DND-41 (cell line): ENCODE measurements around the gene C1QL2.

Experiments used
- EZH2 ChIP-seq: IDR thresholded peaks from 3 replicates; pipeline ENCODE4 v1.6.1; 2012; ENCODE audit warnings: borderline replicate concordance, low read depth, mild to moderate bottlenecking, moderate library complexity, low read length, inconsistent platforms; ENCODE audit not compliant: severe bottlenecking
- TF ChIP-seq, protein P1 (sequence below): IDR thresholded peaks from 2 replicates; pipeline ENCODE4 v1.5.1; 2012; ENCODE audit warnings: borderline replicate concordance, low read length, moderate library complexity, mild to moderate bottlenecking; ENCODE audit not compliant: poor library complexity, severe bottlenecking; ENCODE audit errors: extremely low read depth

DNA sequence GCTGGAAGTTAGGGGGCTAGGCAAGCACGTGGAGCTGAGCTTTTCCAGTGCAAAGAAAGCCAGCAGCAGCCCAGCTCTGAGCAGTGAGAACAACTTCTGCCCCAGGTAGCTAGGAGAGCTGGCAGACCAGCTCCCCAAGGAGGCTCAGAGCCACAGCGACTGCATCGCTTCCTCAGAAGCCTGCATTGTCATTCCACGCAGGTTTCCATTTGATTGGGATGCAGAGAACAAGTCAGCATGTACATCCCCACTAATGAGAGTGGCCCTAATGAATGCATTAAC lies 45.1 kb downstream of the C1QL2 start:
- TF ChIP-seq, protein P1, sequence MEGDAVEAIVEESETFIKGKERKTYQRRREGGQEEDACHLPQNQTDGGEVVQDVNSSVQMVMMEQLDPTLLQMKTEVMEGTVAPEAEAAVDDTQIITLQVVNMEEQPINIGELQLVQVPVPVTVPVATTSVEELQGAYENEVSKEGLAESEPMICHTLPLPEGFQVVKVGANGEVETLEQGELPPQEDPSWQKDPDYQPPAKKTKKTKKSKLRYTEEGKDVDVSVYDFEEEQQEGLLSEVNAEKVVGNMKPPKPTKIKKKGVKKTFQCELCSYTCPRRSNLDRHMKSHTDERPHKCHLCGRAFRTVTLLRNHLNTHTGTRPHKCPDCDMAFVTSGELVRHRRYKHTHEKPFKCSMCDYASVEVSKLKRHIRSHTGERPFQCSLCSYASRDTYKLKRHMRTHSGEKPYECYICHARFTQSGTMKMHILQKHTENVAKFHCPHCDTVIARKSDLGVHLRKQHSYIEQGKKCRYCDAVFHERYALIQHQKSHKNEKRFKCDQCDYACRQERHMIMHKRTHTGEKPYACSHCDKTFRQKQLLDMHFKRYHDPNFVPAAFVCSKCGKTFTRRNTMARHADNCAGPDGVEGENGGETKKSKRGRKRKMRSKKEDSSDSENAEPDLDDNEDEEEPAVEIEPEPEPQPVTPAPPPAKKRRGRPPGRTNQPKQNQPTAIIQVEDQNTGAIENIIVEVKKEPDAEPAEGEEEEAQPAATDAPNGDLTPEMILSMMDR: no peak
- no peak for TF ChIP-seq EZH2
